PFSK-1 (cell line): ENCODE results near the gene ZNF341.

Experiments used
- FOXP2 ChIP-seq: optimal IDR thresholded peaks from 2 replicates; pipeline ENCODE3; 2011; ENCODE audit warnings: borderline replicate concordance, control low read depth, inconsistent platforms; ENCODE audit not compliant: insufficient read depth; ENCODE audit errors: extremely low read length, extremely low read depth
- POLR2AphosphoS5 ChIP-seq: IDR thresholded peaks from 2 replicates; pipeline ENCODE4 v1.6.1; 2012; ENCODE audit warnings: low read depth, mild to moderate bottlenecking, control low read depth, low read length, moderate library complexity
- SIN3A ChIP-seq: IDR thresholded peaks from 2 replicates; pipeline ENCODE4 v1.6.1; 2012; ENCODE audit warnings: mild to moderate bottlenecking, low read length, moderate library complexity, borderline replicate concordance; ENCODE audit not compliant: insufficient read depth
- TAF1 ChIP-seq: IDR thresholded peaks from 2 replicates; pipeline ENCODE4 v1.6.1; 2012; ENCODE audit warnings: low read length, control low read depth, borderline replicate concordance; ENCODE audit not compliant: insufficient read depth
- TF ChIP-seq, protein P1 (sequence below), 2 experiments: IDR thresholded peaks; 2 replicates each; pipeline versions ENCODE4 v1.6.1 to v1.8.0; 2011 to 2012; ENCODE audit warnings: low read depth in 2 of 2, low read length in 2 of 2, control low read depth in 1 of 2, inconsistent platforms in 1 of 2, mild to moderate bottlenecking in 1 of 2, moderate library complexity in 1 of 2; ENCODE audit not compliant: insufficient read depth in 1 of 2

ZNF341 gene

DNA sequence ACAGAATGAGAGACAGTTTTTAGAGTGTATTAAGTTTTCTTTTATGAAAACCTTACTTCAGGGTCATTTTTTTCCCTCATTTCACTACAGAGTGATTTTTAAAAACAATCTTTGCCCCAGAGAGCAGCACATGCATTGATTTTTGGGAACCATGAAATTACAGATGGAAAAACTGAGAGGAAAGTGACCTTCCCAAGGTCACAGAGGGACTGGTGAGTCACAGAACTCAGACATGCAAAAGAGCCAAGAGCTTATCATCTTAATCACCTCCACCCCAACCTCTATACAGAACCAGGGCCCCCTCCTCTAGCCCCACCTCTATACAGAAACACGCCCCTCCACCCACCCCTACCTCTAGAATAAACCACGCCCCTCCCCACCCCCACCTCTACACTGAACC lies 22.4 kb upstream of the ZNF341 start:
- TF ChIP-seq POLR2AphosphoS5 (no peak), TAF1 (no peak), SIN3A (no peak), FOXP2 (no peak)
- TF ChIP-seq, protein P1, sequence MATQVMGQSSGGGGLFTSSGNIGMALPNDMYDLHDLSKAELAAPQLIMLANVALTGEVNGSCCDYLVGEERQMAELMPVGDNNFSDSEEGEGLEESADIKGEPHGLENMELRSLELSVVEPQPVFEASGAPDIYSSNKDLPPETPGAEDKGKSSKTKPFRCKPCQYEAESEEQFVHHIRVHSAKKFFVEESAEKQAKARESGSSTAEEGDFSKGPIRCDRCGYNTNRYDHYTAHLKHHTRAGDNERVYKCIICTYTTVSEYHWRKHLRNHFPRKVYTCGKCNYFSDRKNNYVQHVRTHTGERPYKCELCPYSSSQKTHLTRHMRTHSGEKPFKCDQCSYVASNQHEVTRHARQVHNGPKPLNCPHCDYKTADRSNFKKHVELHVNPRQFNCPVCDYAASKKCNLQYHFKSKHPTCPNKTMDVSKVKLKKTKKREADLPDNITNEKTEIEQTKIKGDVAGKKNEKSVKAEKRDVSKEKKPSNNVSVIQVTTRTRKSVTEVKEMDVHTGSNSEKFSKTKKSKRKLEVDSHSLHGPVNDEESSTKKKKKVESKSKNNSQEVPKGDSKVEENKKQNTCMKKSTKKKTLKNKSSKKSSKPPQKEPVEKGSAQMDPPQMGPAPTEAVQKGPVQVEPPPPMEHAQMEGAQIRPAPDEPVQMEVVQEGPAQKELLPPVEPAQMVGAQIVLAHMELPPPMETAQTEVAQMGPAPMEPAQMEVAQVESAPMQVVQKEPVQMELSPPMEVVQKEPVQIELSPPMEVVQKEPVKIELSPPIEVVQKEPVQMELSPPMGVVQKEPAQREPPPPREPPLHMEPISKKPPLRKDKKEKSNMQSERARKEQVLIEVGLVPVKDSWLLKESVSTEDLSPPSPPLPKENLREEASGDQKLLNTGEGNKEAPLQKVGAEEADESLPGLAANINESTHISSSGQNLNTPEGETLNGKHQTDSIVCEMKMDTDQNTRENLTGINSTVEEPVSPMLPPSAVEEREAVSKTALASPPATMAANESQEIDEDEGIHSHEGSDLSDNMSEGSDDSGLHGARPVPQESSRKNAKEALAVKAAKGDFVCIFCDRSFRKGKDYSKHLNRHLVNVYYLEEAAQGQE (IDR thresholded peaks at IDR 0.05; ENCODE audit: insufficient read depth in 1 of 2, low read depth in 2 of 2, low read length in 2 of 2): no peak

GRCh38 chr20:33709905-33710541 lies 21.8 kb upstream of the ZNF341 start:
- TF ChIP-seq FOXP2 (no peak), TAF1 (no peak), SIN3A (no peak), POLR2AphosphoS5 (no peak)
- TF ChIP-seq, protein P1 (IDR thresholded peaks at IDR 0.05; ENCODE audit: insufficient read depth in 1 of 2, low read depth in 2 of 2, low read length in 2 of 2): no peak

GRCh38 chr20:33710681-33711445 lies 20.9 kb upstream of the ZNF341 start:
- TF ChIP-seq TAF1 (no peak), FOXP2 (no peak), POLR2AphosphoS5 (no peak), SIN3A (no peak)
- TF ChIP-seq, protein P1 (IDR thresholded peaks at IDR 0.05; ENCODE audit: insufficient read depth in 1 of 2, low read depth in 2 of 2, low read length in 2 of 2): no peak

DNA sequence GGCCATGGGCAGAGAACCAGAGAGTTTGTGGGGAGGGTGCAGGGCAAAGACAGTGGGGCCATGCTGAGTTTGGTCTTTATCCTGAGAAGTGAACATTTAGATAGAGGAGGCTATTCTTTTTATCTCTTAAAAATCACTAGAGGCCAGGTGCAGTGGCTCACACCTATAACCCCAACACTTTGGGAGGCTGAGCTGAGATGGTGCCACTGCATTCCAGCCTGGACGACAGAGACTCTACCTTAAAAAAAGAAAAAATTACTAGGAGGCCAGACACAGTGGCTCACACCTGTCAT lies 20.4 kb upstream of the ZNF341 start:
- no peak for TF ChIP-seq TAF1
- TF ChIP-seq, protein P1 (IDR thresholded peaks at IDR 0.05; ENCODE audit: insufficient read depth in 1 of 2, low read depth in 2 of 2, low read length in 2 of 2): no peak
- no peak for TF ChIP-seq SIN3A
- no peak for TF ChIP-seq POLR2AphosphoS5
- no peak for TF ChIP-seq FOXP2
